Neural cell (in vitro differentiated cells): Measurements from ENCODE around the gene CXADR. TPM values are rescaled to one million over a fixed set of nuclear protein-coding genes. Genes with fewer than 3 reads are reported as not detected.

ENCODE experiments used
- H2AFZ ChIP-seq: fragments of 200-600, 300-800 bp; sonication (generic), shearing (Covaris generic); 2 replicates; pipeline ENCODE4 v1.6.0; 2014; ENCODE audit warnings: low read depth, mild to moderate bottlenecking, antibody characterized with exemption, low read length, moderate library complexity
- H3F3A ChIP-seq: fragments of 200-600 bp; shearing (Covaris generic); 2 replicates; pipeline ENCODE4 v1.6.1; 2016; ENCODE audit warnings: mild to moderate bottlenecking, moderate library complexity, mixed read lengths, antibody characterized with exemption, low read length; ENCODE audit not compliant: insufficient read depth, poor library complexity, severe bottlenecking
- H3K27ac ChIP-seq: fragments of 200-600, 300-800 bp; sonication (generic), shearing (Covaris generic); 2 replicates; pipeline ENCODE4 v1.5.1; 2014; ENCODE audit warnings: mild to moderate bottlenecking, low read length, moderate library complexity
- H3K27me3 ChIP-seq: fragments of 300-800, 200-600 bp; sonication (generic), shearing (Covaris generic); 2 replicates; pipeline ENCODE4 v1.6.0; 2014; ENCODE audit warnings: mild to moderate bottlenecking, low read depth, low read length, moderate library complexity; ENCODE audit not compliant: insufficient read depth
- H3K36me3 ChIP-seq: fragments of 300-800, 200-600 bp; sonication (generic), shearing (Covaris generic); 2 replicates; pipeline ENCODE4 v1.5.1; 2014; ENCODE audit warnings: mild to moderate bottlenecking, antibody characterized with exemption, low read length, moderate library complexity; ENCODE audit not compliant: insufficient read depth
- H3K4me2 ChIP-seq: fragments of 300-800, 200-600 bp; sonication (generic), shearing (Covaris generic); 2 replicates; pipeline ENCODE4 v1.6.0; 2014; ENCODE audit warnings: mild to moderate bottlenecking, low read length
- H3K4me3 ChIP-seq: fragments of 300-800, 200-600 bp; sonication (generic), shearing (Covaris generic); 2 replicates; pipeline ENCODE4 v1.5.1; 2014; ENCODE audit warnings: mild to moderate bottlenecking, low read length, moderate library complexity
- H3K79me2 ChIP-seq: fragments of 200-600 bp; shearing (Covaris generic); replicated peaks from 2 replicates; pipeline ENCODE4 v1.6.0; 2014; ENCODE audit warnings: mild to moderate bottlenecking, low read length, moderate library complexity; ENCODE audit not compliant: insufficient read depth
- H3K9ac ChIP-seq: fragments of 300-800, 200-600 bp; sonication (generic), shearing (Covaris generic); 2 replicates; pipeline ENCODE4 v1.6.1; 2016; ENCODE audit warnings: mild to moderate bottlenecking, low read length, mixed read lengths
- H3K9me2 ChIP-seq: fragments of 200-600 bp; shearing (Covaris generic); 2 replicates; pipeline ENCODE4 v1.6.1; 2016; ENCODE audit warnings: mild to moderate bottlenecking, low read length, mixed read lengths; ENCODE audit not compliant: insufficient read depth
- H3K9me3 ChIP-seq: fragments of 200-600, 300-800 bp; sonication (generic), shearing (Covaris generic); 2 replicates; pipeline ENCODE4 v1.6.1; 2016; ENCODE audit warnings: mild to moderate bottlenecking, mixed run types, low read length, moderate library complexity, mixed read lengths
- H4K20me1 ChIP-seq: fragments of 200-600 bp; shearing (Covaris generic); 2 replicates; pipeline ENCODE4 v1.6.1; 2016; ENCODE audit warnings: mild to moderate bottlenecking, mixed run types; ENCODE audit not compliant: insufficient read depth
- EP300 ChIP-seq: fragments of 450-650 bp; conservative IDR thresholded peaks from 2 replicates; pipeline ENCODE4 v1.6.1; 2014; ENCODE audit warnings: antibody characterized with exemption, mild to moderate bottlenecking, moderate library complexity; ENCODE audit not compliant: poor library complexity, severe bottlenecking
- EZH2 ChIP-seq: fragments of 200-600, 300-800 bp; shearing (Covaris generic), sonication (generic); IDR thresholded peaks from 2 replicates; pipeline ENCODE4 v1.6.1; 2014; ENCODE audit warnings: antibody characterized with exemption, low read length, borderline replicate concordance, mild to moderate bottlenecking; ENCODE audit not compliant: insufficient read depth, poor library complexity, severe bottlenecking
- MXI1 ChIP-seq: fragments of 450-650 bp; conservative IDR thresholded peaks from 2 replicates; pipeline ENCODE4 v1.6.1; 2014; ENCODE audit warnings: antibody characterized with exemption, mild to moderate bottlenecking; ENCODE audit not compliant: poor library complexity, severe bottlenecking
- POLR2AphosphoS5 ChIP-seq: IDR thresholded peaks from 2 replicates; pipeline ENCODE4 v1.6.1; 2012
- RAD21 ChIP-seq: fragments of 450-650 bp; conservative IDR thresholded peaks from 2 replicates; pipeline ENCODE4 v1.6.1; 2014; ENCODE audit warnings: antibody characterized with exemption, mild to moderate bottlenecking, moderate library complexity
- REST ChIP-seq: IDR thresholded peaks from 2 replicates; pipeline ENCODE4 v1.6.1; 2012; ENCODE audit warnings: borderline replicate concordance
- SMC3 ChIP-seq: fragments of 450-650 bp; conservative IDR thresholded peaks from 2 replicates; pipeline ENCODE4 v1.6.1; 2014; ENCODE audit warnings: antibody characterized with exemption, mild to moderate bottlenecking, moderate library complexity; ENCODE audit not compliant: poor library complexity
- TAF1 ChIP-seq: IDR thresholded peaks from 2 replicates; pipeline ENCODE4 v1.6.1; 2012; ENCODE audit warnings: low read depth
- polyA plus RNA-seq: library from polyadenylated mRNA; depleted of rRNA; stranded (reverse); fragments of >200 nt; gene quantifications from 2 replicates; pipeline ENCODE4 v1.2.3, GENCODE V29; 2014
- TF ChIP-seq, protein P1 (sequence below): fragments of 450-650 bp; IDR thresholded peaks from 2 replicates; pipeline ENCODE4 v1.5.1; 2014; ENCODE audit warnings: antibody characterized with exemption, mild to moderate bottlenecking, moderate library complexity; ENCODE audit not compliant: poor library complexity, severe bottlenecking

CXADR gene
- polyA plus RNA-seq, 1 donor from 2014 or later, result 175 TPM

DNA sequence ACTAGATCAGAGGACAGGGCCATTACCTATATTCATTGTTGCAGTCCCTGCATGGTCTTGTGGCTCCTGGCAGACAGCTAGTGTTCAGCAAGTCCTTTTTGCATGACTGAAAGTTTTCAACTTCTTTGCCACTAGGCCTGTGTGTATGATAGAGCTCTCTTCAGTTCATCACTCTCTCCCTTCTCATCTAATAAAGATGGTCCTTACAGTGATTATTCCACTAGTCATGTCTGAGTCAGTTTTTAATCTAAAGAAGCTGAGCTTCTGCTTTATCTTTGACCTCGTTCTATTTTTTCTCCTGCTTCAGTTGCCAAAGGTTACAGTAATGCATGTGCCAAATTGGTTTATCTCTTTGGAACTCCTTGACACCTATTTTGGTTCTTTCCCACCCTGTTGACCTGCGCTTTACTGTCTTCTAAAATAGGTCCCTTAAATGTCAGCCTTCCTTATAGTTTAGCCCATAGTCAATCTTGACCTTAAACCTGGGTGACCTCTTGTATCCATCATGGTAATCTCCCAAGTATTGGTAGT is 6.4 kb downstream of the CXADR start:
- H3K4me2 ChIP-seq, result no peak overlapping the region
- peaks cover 8% of the 10 kb centered on the region for H4K20me1 ChIP-seq
- no peaks in the 10 kb centered on the region for H3F3A ChIP-seq
- no peak overlapping the region for H3K4me3 ChIP-seq
- H3K79me2 ChIP-seq, result peaks cover 94% of the 10 kb centered on the region
- no peak overlapping the region for H3K27ac ChIP-seq
- no peak for TF ChIP-seq TAF1
- no peak for TF ChIP-seq POLR2AphosphoS5
- TF ChIP-seq SMC3, result no peak
- no peak for TF ChIP-seq EP300
- TF ChIP-seq, protein P1, sequence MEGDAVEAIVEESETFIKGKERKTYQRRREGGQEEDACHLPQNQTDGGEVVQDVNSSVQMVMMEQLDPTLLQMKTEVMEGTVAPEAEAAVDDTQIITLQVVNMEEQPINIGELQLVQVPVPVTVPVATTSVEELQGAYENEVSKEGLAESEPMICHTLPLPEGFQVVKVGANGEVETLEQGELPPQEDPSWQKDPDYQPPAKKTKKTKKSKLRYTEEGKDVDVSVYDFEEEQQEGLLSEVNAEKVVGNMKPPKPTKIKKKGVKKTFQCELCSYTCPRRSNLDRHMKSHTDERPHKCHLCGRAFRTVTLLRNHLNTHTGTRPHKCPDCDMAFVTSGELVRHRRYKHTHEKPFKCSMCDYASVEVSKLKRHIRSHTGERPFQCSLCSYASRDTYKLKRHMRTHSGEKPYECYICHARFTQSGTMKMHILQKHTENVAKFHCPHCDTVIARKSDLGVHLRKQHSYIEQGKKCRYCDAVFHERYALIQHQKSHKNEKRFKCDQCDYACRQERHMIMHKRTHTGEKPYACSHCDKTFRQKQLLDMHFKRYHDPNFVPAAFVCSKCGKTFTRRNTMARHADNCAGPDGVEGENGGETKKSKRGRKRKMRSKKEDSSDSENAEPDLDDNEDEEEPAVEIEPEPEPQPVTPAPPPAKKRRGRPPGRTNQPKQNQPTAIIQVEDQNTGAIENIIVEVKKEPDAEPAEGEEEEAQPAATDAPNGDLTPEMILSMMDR, result no peak
- no peak for TF ChIP-seq MXI1
- no peak for TF ChIP-seq EZH2
- no peak for TF ChIP-seq REST
- TF ChIP-seq RAD21, result no peak
- no peaks in the 10 kb centered on the region for H3K9me2 ChIP-seq
- H3K9ac ChIP-seq, result no peak overlapping the region
- H3K9me3 ChIP-seq, result no peaks in the 10 kb centered on the region
- H3K27me3 ChIP-seq, result no peaks in the 10 kb centered on the region
- H2AFZ ChIP-seq, result no peak overlapping the region
- no peaks in the 10 kb centered on the region for H3K36me3 ChIP-seq

DNA sequence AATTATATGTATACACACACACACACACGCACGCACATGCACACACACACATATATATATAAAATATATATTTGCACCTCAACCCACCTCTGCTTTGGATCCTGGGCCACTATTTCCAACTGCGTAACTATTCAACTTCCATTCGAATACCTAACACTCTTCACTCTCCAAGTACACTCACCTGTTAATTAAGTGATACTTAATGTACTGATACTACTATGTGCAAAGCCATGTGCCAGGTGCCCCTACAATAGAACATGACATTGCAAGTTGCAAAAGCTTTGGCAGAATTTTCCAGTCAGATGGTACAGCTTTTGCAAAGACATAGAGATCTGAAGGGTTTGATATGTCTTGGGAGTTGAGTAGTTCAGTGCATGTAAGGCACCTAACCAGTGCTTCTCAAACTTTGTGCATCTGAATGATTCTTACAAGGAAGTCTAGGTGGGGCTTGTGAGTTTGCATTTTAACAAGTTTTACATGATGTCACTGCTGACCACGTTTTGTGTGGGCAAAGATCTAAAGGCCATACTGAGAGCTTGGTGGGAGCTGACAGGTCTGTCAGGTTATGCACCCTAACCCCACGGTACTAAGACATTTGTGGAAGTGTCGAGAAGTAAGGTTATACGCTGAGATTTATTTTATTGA is 7.2 kb downstream of the CXADR start:
- Histone ChIP-seq H3K9me3 (no peaks in the 10 kb centered on the region), H3K79me2 (peaks cover 92% of the 10 kb centered on the region), H3K27me3 (no peaks in the 10 kb centered on the region), H3K9ac (no peak overlapping the region), H3K9me2 (no peaks in the 10 kb centered on the region), H3K27ac (no peak overlapping the region), H3K36me3 (no peaks in the 10 kb centered on the region), H2AFZ (no peak overlapping the region), H3K4me3 (no peak overlapping the region), H3K4me2 (no peak overlapping the region), H4K20me1 (peaks cover 8% of the 10 kb centered on the region), H3F3A (no peaks in the 10 kb centered on the region)
- TF ChIP-seq EZH2 (no peak), TAF1 (no peak), SMC3 (no peak), MXI1 (no peak), RAD21 (no peak), EP300 (no peak), REST (no peak), POLR2AphosphoS5 (no peak)
- TF ChIP-seq, protein P1, result no peak
